ENCODE measurements around the gene CDK19. TPM values are rescaled to one million over a fixed set of nuclear protein-coding genes. Genes with fewer than 3 reads are reported as not detected.

CDK19 gene
- total RNA-seq, 3 donors from 2014 or later (not counting 1 experiment from before 2014, with no cell fraction given), result 21.2 to 30.8 (median 25.9) TPM

DNA sequence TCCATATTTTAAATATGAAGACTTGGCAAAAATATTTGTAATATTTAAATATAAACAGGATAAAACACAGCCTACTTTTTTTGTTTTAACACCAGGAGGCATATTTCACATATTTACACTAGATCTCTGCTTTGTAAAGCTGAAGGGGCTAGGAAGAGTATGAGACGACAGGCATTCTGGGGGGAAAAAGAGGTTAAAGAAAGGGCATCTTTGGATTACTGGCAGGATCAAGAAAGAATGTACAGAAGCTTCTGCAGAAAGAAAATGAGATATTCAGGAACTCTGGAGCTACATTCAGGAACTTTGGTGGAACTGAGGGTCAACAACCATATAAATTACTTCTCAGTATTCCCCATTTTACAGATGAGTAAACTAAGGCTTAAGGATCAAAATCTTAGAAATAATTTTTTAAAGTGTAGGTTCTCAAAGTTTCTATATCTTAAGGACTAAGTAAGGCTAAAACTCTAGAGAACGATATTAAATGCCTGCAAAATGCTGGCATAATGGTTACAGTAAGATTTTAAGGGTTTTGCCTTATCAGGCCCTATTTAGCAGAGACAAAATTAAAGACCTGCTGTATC lies 156.5 kb downstream of the CDK19 start:
- Mint-ChIP-seq H3K4me1 (peaks cover 7 to 13% of the 10 kb centered on the region in 2 donors), H3K27ac (no peak overlapping the region), H3K27me3 (ENCODE audit: low read depth in 2 of 2) (no peaks in the 10 kb centered on the region), H3K4me3 (no peak overlapping the region), H3K36me3 (no peaks in the 10 kb centered on the region), H3K9me3 (no peaks in the 10 kb centered on the region)
- Histone ChIP-seq H3K9me3 (ENCODE audit: control insufficient read depth, insufficient read depth, low read length) (no peaks in the 10 kb centered on the region), H3K27me3 (ENCODE audit: control insufficient read depth, insufficient read depth, low read length) (no peaks in the 10 kb centered on the region), H3K4me1 (ENCODE audit: control insufficient read depth, insufficient read depth, low read length) (no peaks in the 10 kb centered on the region), H3K27ac (ENCODE audit: low read length) (no peak overlapping the region), H3K36me3 (ENCODE audit: control insufficient read depth, insufficient read depth, low read length) (no peaks in the 10 kb centered on the region), H3K4me3 (ENCODE audit: low read length) (no peak overlapping the region)
- TF ChIP-seq, protein P1, sequence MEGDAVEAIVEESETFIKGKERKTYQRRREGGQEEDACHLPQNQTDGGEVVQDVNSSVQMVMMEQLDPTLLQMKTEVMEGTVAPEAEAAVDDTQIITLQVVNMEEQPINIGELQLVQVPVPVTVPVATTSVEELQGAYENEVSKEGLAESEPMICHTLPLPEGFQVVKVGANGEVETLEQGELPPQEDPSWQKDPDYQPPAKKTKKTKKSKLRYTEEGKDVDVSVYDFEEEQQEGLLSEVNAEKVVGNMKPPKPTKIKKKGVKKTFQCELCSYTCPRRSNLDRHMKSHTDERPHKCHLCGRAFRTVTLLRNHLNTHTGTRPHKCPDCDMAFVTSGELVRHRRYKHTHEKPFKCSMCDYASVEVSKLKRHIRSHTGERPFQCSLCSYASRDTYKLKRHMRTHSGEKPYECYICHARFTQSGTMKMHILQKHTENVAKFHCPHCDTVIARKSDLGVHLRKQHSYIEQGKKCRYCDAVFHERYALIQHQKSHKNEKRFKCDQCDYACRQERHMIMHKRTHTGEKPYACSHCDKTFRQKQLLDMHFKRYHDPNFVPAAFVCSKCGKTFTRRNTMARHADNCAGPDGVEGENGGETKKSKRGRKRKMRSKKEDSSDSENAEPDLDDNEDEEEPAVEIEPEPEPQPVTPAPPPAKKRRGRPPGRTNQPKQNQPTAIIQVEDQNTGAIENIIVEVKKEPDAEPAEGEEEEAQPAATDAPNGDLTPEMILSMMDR (IDR thresholded peaks at IDR 0.05), result no peak
- DNase-seq (no peak), ATAC-seq (no peak)
- WGBS (ENCODE audit: insufficient coverage), result 98% methylated on average over 2 of the region's 2 CpGs
- intact Hi-C loops (cut with micrococcal nuclease), result no loop called here

DNA sequence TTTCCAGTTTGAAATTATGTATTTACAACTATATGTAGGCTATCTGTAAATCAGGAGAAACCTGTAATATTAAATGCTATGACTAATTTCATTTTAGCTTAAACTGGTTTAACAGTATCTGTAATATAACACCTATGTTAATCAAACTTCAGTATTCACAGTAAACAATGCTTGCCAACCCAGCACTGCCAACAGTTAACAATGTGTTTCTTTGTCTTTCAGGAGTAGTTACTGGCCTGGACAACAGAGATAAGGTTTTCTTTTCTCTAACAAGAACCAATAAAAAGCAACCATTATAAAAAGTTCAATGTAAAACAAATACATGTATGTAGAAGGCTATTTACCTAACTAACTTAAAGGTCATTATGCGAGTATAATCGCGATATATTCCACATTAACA lies 158.8 kb downstream of the CDK19 start:
- H3K27me3 Mint-ChIP-seq (ENCODE audit: low read depth in 2 of 2), result no peaks in the 10 kb centered on the region
- intact Hi-C loops (cut with micrococcal nuclease), result no loop called here
- DNase-seq (no peak), ATAC-seq (no peak)
- no peaks in the 10 kb centered on the region for H3K9me3 Mint-ChIP-seq
- Histone ChIP-seq H3K36me3 (ENCODE audit: control insufficient read depth, insufficient read depth, low read length) (no peaks in the 10 kb centered on the region), H3K4me3 (ENCODE audit: low read length) (no peak overlapping the region), H3K27ac (ENCODE audit: low read length) (no peak overlapping the region), H3K9me3 (ENCODE audit: control insufficient read depth, insufficient read depth, low read length) (no peaks in the 10 kb centered on the region), H3K4me1 (ENCODE audit: control insufficient read depth, insufficient read depth, low read length) (no peaks in the 10 kb centered on the region), H3K27me3 (ENCODE audit: control insufficient read depth, insufficient read depth, low read length) (no peaks in the 10 kb centered on the region)
- TF ChIP-seq, protein P1 (IDR thresholded peaks at IDR 0.05), result no peak
- no peaks in the 10 kb centered on the region for H3K36me3 Mint-ChIP-seq
- H3K27ac Mint-ChIP-seq, result no peak overlapping the region
- no peak overlapping the region for H3K4me3 Mint-ChIP-seq
- peaks cover 14 to 28% of the 10 kb centered on the region in 2 donors for H3K4me1 Mint-ChIP-seq
- no CpG with 5 or more reads among the region's 3 CpGs for WGBS (ENCODE audit: insufficient coverage)

DNA sequence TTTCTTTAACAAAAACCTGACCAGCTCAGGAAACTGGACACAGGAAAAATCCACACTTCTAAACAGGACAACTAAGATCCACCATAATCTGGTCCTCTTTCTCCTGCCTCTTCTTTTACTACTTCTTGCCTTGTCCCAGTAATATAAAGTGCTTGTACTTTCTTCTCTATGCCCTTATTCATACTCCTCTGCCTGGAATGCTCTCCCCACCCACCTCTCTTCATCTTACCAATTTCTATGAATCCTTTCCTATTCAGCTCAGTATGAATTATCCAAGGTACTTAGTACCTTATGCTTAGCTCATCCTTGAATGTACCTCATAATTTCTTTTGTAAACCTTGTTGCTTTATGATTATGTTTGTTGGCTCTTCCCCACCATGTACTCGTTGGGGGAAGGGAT lies 159.4 kb downstream of the CDK19 start:
- TF ChIP-seq, protein P1 (IDR thresholded peaks at IDR 0.05), result no peak
- intact Hi-C loops (cut with micrococcal nuclease), result no loop called here
- no peaks in the 10 kb centered on the region for H3K36me3 ChIP-seq (ENCODE audit: control insufficient read depth, insufficient read depth, low read length)
- no peaks in the 10 kb centered on the region for H3K9me3 Mint-ChIP-seq
- H3K4me1 Mint-ChIP-seq, result peaks cover 14 to 28% of the 10 kb centered on the region in 2 donors
- ATAC-seq, result no peak
- no peaks in the 10 kb centered on the region for H3K27me3 ChIP-seq (ENCODE audit: control insufficient read depth, insufficient read depth, low read length)
- peak overlapping the region in 1 of 2 donors; percentile 11 for H3K27ac Mint-ChIP-seq
- no peak for DNase-seq
- H3K27me3 Mint-ChIP-seq (ENCODE audit: low read depth in 2 of 2), result no peaks in the 10 kb centered on the region
- H3K27ac ChIP-seq (ENCODE audit: low read length), result no peak overlapping the region
- no peaks in the 10 kb centered on the region for H3K36me3 Mint-ChIP-seq
- no peaks in the 10 kb centered on the region for H3K9me3 ChIP-seq (ENCODE audit: control insufficient read depth, insufficient read depth, low read length)
- no peak overlapping the region for H3K4me3 ChIP-seq (ENCODE audit: low read length)
- no CpG with 5 or more reads among the region's 1 CpG for WGBS (ENCODE audit: insufficient coverage)
- no peak overlapping the region for H3K4me3 Mint-ChIP-seq
- H3K4me1 ChIP-seq (ENCODE audit: control insufficient read depth, insufficient read depth, low read length), result no peaks in the 10 kb centered on the region

Data from natural killer cell (primary cell).